Activated CD4-positive, alpha-beta T cell treated with anti-CD3 and anti-CD28 coated beads, Interleukin-2, amount 10 ng/mL, durations not matched to agents 24 days and 14 days (primary cell): ENCODE data around the gene GUCY2C. TPM values are rescaled to one million over a fixed set of nuclear protein-coding genes. Genes with fewer than 3 reads are reported as not detected.
"Not testable (repeated sequence)": the region's sequence is repeated elsewhere in the genome, so short reads cannot be mapped to it uniquely, and the experiment has no call there.

Experiments used
- DNase-seq: peaks from one replicate; pipeline ENCODE4 v3.0.0; 2022
- H3K27ac Mint-ChIP-seq: one replicate; pipeline ENCODE4 v1.8.0; 2022; ENCODE audit warnings: mild to moderate bottlenecking, mixed read lengths
- H3K27me3 Mint-ChIP-seq: one replicate; pipeline ENCODE4 v1.8.0; 2022; ENCODE audit warnings: mixed read lengths
- H3K36me3 Mint-ChIP-seq: one replicate; pipeline ENCODE4 v1.8.0; 2022; ENCODE audit warnings: low read depth, mild to moderate bottlenecking, mixed read lengths
- H3K4me1 Mint-ChIP-seq: one replicate; pipeline ENCODE4 v1.8.0; 2021; ENCODE audit warnings: mixed read lengths
- H3K4me3 Mint-ChIP-seq: one replicate; pipeline ENCODE4 v1.8.0; 2022; ENCODE audit warnings: mild to moderate bottlenecking, moderate library complexity, mixed read lengths
- H3K9me3 Mint-ChIP-seq: one replicate; pipeline ENCODE4 v1.8.0; 2021; ENCODE audit warnings: mixed read lengths
- intact Hi-C: fragments of 100-400 bp; cut with micrococcal nuclease; formaldehyde crosslinking; loops from one replicate; pipeline ENCODE4 v1.15.1; 2023
- total RNA-seq: library from RNA; stranded (reverse); gene quantifications from 2 replicates; pipeline ENCODE4 v1.2.3, GENCODE V29; 2022

The GUCY2C gene
- total RNA-seq, 1 donor from 2014 or later, result not detected

- Mint-ChIP-seq H3K27me3 (peaks cover 8% of the 10 kb centered on the region), H3K4me3 (no peak overlapping the region), H3K36me3 (no peaks in the 10 kb centered on the region), H3K27ac (no peak overlapping the region), H3K4me1 (no peaks in the 10 kb centered on the region), H3K9me3 (peaks cover 4% of the 10 kb centered on the region)
- intact Hi-C loops, result no loop called here
- no peak for DNase-seq
Observed at GRCh38 chr12:14698555-14698954, 2.2 kb upstream of the GUCY2C start.

GRCh38 chr12:14695715-14696141 is 671 bp downstream of the GUCY2C start:
- H3K27me3 Mint-ChIP-seq, result peaks cover 15% of the 10 kb centered on the region
- no peaks in the 10 kb centered on the region for H3K4me1 Mint-ChIP-seq
- no peaks in the 10 kb centered on the region for H3K36me3 Mint-ChIP-seq
- DNase-seq, result no peak
- intact Hi-C loops, result no loop called here
- peaks cover 4% of the 10 kb centered on the region for H3K9me3 Mint-ChIP-seq
- H3K27ac Mint-ChIP-seq, result no peak overlapping the region
- H3K4me3 Mint-ChIP-seq, result no peak overlapping the region

GRCh38 chr12:14694970-14695369 is 1.4 kb downstream of the GUCY2C start:
- Mint-ChIP-seq H3K27ac (no peak overlapping the region), H3K4me3 (no peak overlapping the region), H3K4me1 (no peaks in the 10 kb centered on the region), H3K27me3 (peaks cover 15% of the 10 kb centered on the region), H3K9me3 (peaks cover 4% of the 10 kb centered on the region), H3K36me3 (no peaks in the 10 kb centered on the region)
- no peak for DNase-seq
- intact Hi-C loops, result no loop called here

GRCh38 chr12:14694145-14694714 is 2.2 kb downstream of the GUCY2C start:
- intact Hi-C loops, result no loop called here
- H3K9me3 Mint-ChIP-seq, result peaks cover 4% of the 10 kb centered on the region
- H3K27ac Mint-ChIP-seq, result no peak overlapping the region
- H3K4me3 Mint-ChIP-seq, result no peak overlapping the region
- no peaks in the 10 kb centered on the region for H3K4me1 Mint-ChIP-seq
- DNase-seq, result no peak
- peaks cover 15% of the 10 kb centered on the region for H3K27me3 Mint-ChIP-seq
- no peaks in the 10 kb centered on the region for H3K36me3 Mint-ChIP-seq

GRCh38 chr12:14693116-14693515 is 3.3 kb downstream of the GUCY2C start:
- H3K4me3 Mint-ChIP-seq, result no peak overlapping the region
- no peaks in the 10 kb centered on the region for H3K4me1 Mint-ChIP-seq
- no peak for DNase-seq
- no peaks in the 10 kb centered on the region for H3K36me3 Mint-ChIP-seq
- peaks cover 11% of the 10 kb centered on the region for H3K27me3 Mint-ChIP-seq
- H3K27ac Mint-ChIP-seq, result no peak overlapping the region
- intact Hi-C loops, result no loop called here
- H3K9me3 Mint-ChIP-seq, result peaks cover 4% of the 10 kb centered on the region

GRCh38 chr12:14691560-14691959 is 4.8 kb downstream of the GUCY2C start:
- H3K27me3 Mint-ChIP-seq, result peaks cover 11% of the 10 kb centered on the region
- no peaks in the 10 kb centered on the region for H3K4me1 Mint-ChIP-seq
- H3K4me3 Mint-ChIP-seq, result no peak overlapping the region
- DNase-seq, result no peak
- no peaks in the 10 kb centered on the region for H3K36me3 Mint-ChIP-seq
- no peak overlapping the region for H3K27ac Mint-ChIP-seq
- intact Hi-C loops, result no loop called here
- no peaks in the 10 kb centered on the region for H3K9me3 Mint-ChIP-seq

- Mint-ChIP-seq H3K9me3 (no peaks in the 10 kb centered on the region), H3K36me3 (no peaks in the 10 kb centered on the region), H3K27ac (no peak overlapping the region), H3K4me3 (no peak overlapping the region), H3K4me1 (no peaks in the 10 kb centered on the region), H3K27me3 (peaks cover 11% of the 10 kb centered on the region)
- intact Hi-C loops, result no loop called here
- DNase-seq, result no peak
Observed at GRCh38 chr12:14689996-14690395, 6.4 kb downstream of the GUCY2C start.

- peaks cover 10% of the 10 kb centered on the region for H3K27me3 Mint-ChIP-seq
- no peaks in the 10 kb centered on the region for H3K4me1 Mint-ChIP-seq
- intact Hi-C loops, result no loop called here
- DNase-seq, result no peak
- no peaks in the 10 kb centered on the region for H3K9me3 Mint-ChIP-seq
- H3K36me3 Mint-ChIP-seq, result no peaks in the 10 kb centered on the region
- no peak overlapping the region for H3K27ac Mint-ChIP-seq
- H3K4me3 Mint-ChIP-seq, result no peak overlapping the region
Observed at GRCh38 chr12:14689144-14689543, 7.3 kb downstream of the GUCY2C start.

- H3K4me1 Mint-ChIP-seq, intact Hi-C loops, H3K27ac Mint-ChIP-seq, H3K36me3 Mint-ChIP-seq, DNase-seq, H3K27me3 Mint-ChIP-seq, H3K9me3 Mint-ChIP-seq, H3K4me3 Mint-ChIP-seq: not testable (repeated sequence)
Observed at GRCh38 chr12:14682231-14682630, 14.2 kb downstream of the GUCY2C start.

GRCh38 chr12:14681625-14682024 is 14.8 kb downstream of the GUCY2C start:
- no peaks in the 10 kb centered on the region for H3K9me3 Mint-ChIP-seq
- peaks cover 8% of the 10 kb centered on the region for H3K27me3 Mint-ChIP-seq
- intact Hi-C loops, result no loop called here
- H3K27ac Mint-ChIP-seq, result no peak overlapping the region
- H3K36me3 Mint-ChIP-seq, result no peaks in the 10 kb centered on the region
- H3K4me1 Mint-ChIP-seq, result peaks cover 5% of the 10 kb centered on the region
- no peak for DNase-seq
- no peak overlapping the region for H3K4me3 Mint-ChIP-seq

GRCh38 chr12:14681190-14681589 is 15.2 kb downstream of the GUCY2C start:
- H3K4me3 Mint-ChIP-seq, result no peak overlapping the region
- H3K27me3 Mint-ChIP-seq, result peaks cover 8% of the 10 kb centered on the region
- no peaks in the 10 kb centered on the region for H3K36me3 Mint-ChIP-seq
- intact Hi-C loops, result no loop called here
- H3K9me3 Mint-ChIP-seq, result no peaks in the 10 kb centered on the region
- no peak overlapping the region for H3K27ac Mint-ChIP-seq
- H3K4me1 Mint-ChIP-seq, result peaks cover 5% of the 10 kb centered on the region
- no peak for DNase-seq

- Mint-ChIP-seq H3K27ac (no peak overlapping the region), H3K27me3 (peaks cover 11% of the 10 kb centered on the region), H3K36me3 (no peaks in the 10 kb centered on the region), H3K4me3 (no peak overlapping the region), H3K4me1 (peaks cover 5% of the 10 kb centered on the region), H3K9me3 (no peaks in the 10 kb centered on the region)
- no peak for DNase-seq
- intact Hi-C loops, result no loop called here
Observed at GRCh38 chr12:14678547-14679150, 17.8 kb downstream of the GUCY2C start.

- H3K4me1 Mint-ChIP-seq, result peaks cover 6% of the 10 kb centered on the region
- no peak overlapping the region for H3K27ac Mint-ChIP-seq
- no peaks in the 10 kb centered on the region for H3K9me3 Mint-ChIP-seq
- H3K36me3 Mint-ChIP-seq, result no peaks in the 10 kb centered on the region
- DNase-seq, result no peak
- H3K27me3 Mint-ChIP-seq, result peaks cover 7% of the 10 kb centered on the region
- intact Hi-C loops, result no loop called here
- H3K4me3 Mint-ChIP-seq, result no peak overlapping the region
Observed at GRCh38 chr12:14668591-14668990, 27.8 kb downstream of the GUCY2C start.

- H3K4me1 Mint-ChIP-seq, result peaks cover 6% of the 10 kb centered on the region
- no peaks in the 10 kb centered on the region for H3K9me3 Mint-ChIP-seq
- intact Hi-C loops, result no loop called here
Observed at GRCh38 chr12:14665354-14666348, 30.7 kb downstream of the GUCY2C start.

More at GRCh38 chr12:14665354-14666348, 30.7 kb downstream of the GUCY2C start:
- peaks cover 15% of the 10 kb centered on the region for H3K27me3 Mint-ChIP-seq
- DNase-seq, result no peak
- H3K4me3 Mint-ChIP-seq, result no peak overlapping the region
- no peaks in the 10 kb centered on the region for H3K36me3 Mint-ChIP-seq
- no peak overlapping the region for H3K27ac Mint-ChIP-seq
